Lung (tissue), 12 donors: Measurements from ENCODE around the gene POLE4. TPM values are rescaled to one million over a fixed set of nuclear protein-coding genes. Genes with fewer than 3 reads are reported as not detected.

Experiments
- ATAC-seq: fragments of 200-7000 bp; cut with Tn5 transposase; one replicate; pipeline ENCODE4 v1.9.1; 2020; ENCODE audit warnings: moderate number of reproducible peaks; ENCODE audit not compliant: insufficient read depth, low FRiP score
- DNase-seq, 3 donors: peaks; one replicate each; pipeline ENCODE4 v3.0.0-alpha.2; 2013 to 2017
- H3K27ac ChIP-seq, 2 donors: one replicate each; pipeline ENCODE4 v1.5.1; 2013; ENCODE audit warnings: mild to moderate bottlenecking in 2 of 2, moderate library complexity in 2 of 2, control low read depth in 1 of 2, inconsistent platforms in 1 of 2, low read depth in 1 of 2, low read length in 1 of 2
- H3K27me3 ChIP-seq, 3 donors: one replicate each; pipeline ENCODE4 v1.5.1; 2013; ENCODE audit warnings: low read length in 2 of 3; ENCODE audit not compliant: control insufficient read depth in 3 of 3, insufficient read depth in 3 of 3
- H3K36me3 ChIP-seq, 4 donors: one replicate each; pipeline ENCODE4 v1.5.1; 2013; ENCODE audit warnings: low read length in 4 of 4, mild to moderate bottlenecking in 1 of 4, moderate library complexity in 1 of 4; ENCODE audit not compliant: control insufficient read depth in 4 of 4, insufficient read depth in 4 of 4
- H3K4me1 ChIP-seq, 5 donors: one replicate each; pipeline ENCODE4 v1.5.1; 2013; ENCODE audit warnings: low read length in 5 of 5, mild to moderate bottlenecking in 2 of 5, moderate library complexity in 1 of 5; ENCODE audit not compliant: control insufficient read depth in 5 of 5, insufficient read depth in 5 of 5
- H3K4me3 ChIP-seq: one replicate; pipeline ENCODE4 v1.5.1; 2013; ENCODE audit warnings: mild to moderate bottlenecking, control low read depth, moderate library complexity
- H3K9ac ChIP-seq, 2 donors: one replicate each; pipeline ENCODE4 v1.5.1; 2013; ENCODE audit warnings: low read length in 2 of 2, control low read depth in 1 of 2; ENCODE audit not compliant: insufficient read depth in 1 of 2
- H3K9me3 ChIP-seq, 4 donors: one replicate each; pipeline ENCODE4 v1.5.1; 2013; ENCODE audit warnings: low read length in 3 of 4, mild to moderate bottlenecking in 1 of 4, moderate library complexity in 1 of 4; ENCODE audit not compliant: control insufficient read depth in 4 of 4, insufficient read depth in 3 of 4
- WGBS, 2 donors: extraction: QIAGEN DNeasy Blood & Tissue Kit; methylation state at CpG; one replicate each; pipeline ENCODE4 v1.1.7; 2013; 5-methylcytosine and 5-hydroxymethylcytosine counted together
- polyA plus RNA-seq, 2 donors: library from polyadenylated mRNA; stranded (reverse); fragments of 200-250 nt; gene quantifications; one replicate each; pipeline ENCODE4 v1.2.1, GENCODE V29; 2013
- total RNA-seq, 2 donors: library from RNA; depleted of rRNA in 1 of 2; stranded (reverse); fragments of >200 nt in 1 of 2; gene quantifications; one replicate each; pipeline ENCODE4 v1.2.1, GENCODE V29; 2014 to 2021
- TF ChIP-seq, protein P1 (sequence below): IDR thresholded peaks from 2 replicates; pipeline ENCODE4 v1.5.1; 2012; ENCODE audit warnings: mild to moderate bottlenecking; ENCODE audit errors: control extremely low read depth, extremely low read depth
- donor health status: control.
- donor health status: control.
- donor health status: Bipolar disorder and iron deficiency.
- donor health status: healthy.
- donor health status: DM: yes; HTN: yes; CAD: no.

Gene POLE4
- total and polyA plus RNA-seq, 4 donors: 18.7 to 87.9 (median 57.6) TPM

DNA sequence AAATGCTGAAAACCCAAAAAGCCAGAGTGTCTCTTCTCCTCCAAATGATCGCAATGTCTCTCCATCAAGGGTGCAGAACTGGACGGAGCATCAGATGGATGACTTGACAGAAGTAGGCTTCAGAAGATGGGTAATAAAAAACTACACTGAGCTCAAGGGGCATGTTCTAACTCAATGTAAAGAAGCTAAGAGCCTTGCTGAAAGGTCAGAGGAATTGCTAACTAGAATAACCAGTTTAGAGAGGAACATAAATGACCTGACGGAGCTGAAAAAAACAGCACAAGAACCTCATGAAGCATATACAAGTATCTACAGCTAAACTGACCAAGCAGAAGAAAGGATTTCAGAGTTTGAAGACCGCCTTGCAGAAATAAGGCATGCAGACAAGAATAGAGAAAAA lies 9.7 kb upstream of the POLE4 start:
- H3K4me3 ChIP-seq: no peak overlapping the region
- H3K4me1 ChIP-seq: no peaks in the 10 kb centered on the region
- no peak overlapping the region for H3K27ac ChIP-seq
- DNase-seq (no peak), ATAC-seq (no peak)
- no peaks in the 10 kb centered on the region for H3K27me3 ChIP-seq
- peaks cover 0 to 6% (median 0%) of the 10 kb centered on the region in 4 donors for H3K36me3 ChIP-seq
- no peak overlapping the region for H3K9ac ChIP-seq
- WGBS, 2 donors: 82 to 97% methylated on average over 4 of the region's 4 CpGs
- TF ChIP-seq, protein P1, sequence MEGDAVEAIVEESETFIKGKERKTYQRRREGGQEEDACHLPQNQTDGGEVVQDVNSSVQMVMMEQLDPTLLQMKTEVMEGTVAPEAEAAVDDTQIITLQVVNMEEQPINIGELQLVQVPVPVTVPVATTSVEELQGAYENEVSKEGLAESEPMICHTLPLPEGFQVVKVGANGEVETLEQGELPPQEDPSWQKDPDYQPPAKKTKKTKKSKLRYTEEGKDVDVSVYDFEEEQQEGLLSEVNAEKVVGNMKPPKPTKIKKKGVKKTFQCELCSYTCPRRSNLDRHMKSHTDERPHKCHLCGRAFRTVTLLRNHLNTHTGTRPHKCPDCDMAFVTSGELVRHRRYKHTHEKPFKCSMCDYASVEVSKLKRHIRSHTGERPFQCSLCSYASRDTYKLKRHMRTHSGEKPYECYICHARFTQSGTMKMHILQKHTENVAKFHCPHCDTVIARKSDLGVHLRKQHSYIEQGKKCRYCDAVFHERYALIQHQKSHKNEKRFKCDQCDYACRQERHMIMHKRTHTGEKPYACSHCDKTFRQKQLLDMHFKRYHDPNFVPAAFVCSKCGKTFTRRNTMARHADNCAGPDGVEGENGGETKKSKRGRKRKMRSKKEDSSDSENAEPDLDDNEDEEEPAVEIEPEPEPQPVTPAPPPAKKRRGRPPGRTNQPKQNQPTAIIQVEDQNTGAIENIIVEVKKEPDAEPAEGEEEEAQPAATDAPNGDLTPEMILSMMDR: no peak
- peaks cover 0 to 7% (median 5%) of the 10 kb centered on the region in 4 donors for H3K9me3 ChIP-seq

DNA sequence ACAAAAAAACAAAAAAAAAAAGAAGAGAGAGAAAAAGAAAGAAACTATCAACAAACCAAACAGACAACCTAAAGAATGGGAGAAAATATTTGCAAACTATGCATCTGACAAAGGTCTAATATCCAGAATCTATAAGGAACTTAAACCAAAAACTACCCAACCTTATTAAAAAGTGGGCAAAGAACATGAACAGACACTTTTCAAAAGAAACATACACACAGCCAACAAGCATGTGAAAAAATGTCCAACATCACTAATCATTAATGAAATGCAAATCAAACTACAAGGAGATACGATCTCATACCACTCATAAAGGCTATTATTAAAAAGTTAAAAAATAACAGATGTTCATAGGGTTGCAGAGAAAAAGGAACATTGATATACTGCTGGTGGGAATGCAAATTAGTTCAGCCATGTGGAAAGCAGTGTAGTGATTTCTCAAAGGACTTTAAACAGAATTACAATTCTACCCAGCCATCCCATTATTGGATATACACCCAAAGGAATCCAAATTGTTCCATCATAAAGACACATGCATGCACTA lies 7.2 kb upstream of the POLE4 start:
- Histone ChIP-seq H3K4me3 (no peak overlapping the region), H3K9me3 (peaks cover 0 to 7% (median 5%) of the 10 kb centered on the region in 4 donors), H3K27ac (no peak overlapping the region), H3K4me1 (no peaks in the 10 kb centered on the region), H3K36me3 (peaks cover 0 to 6% (median 0%) of the 10 kb centered on the region in 4 donors), H3K9ac (no peak overlapping the region), H3K27me3 (no peaks in the 10 kb centered on the region)
- TF ChIP-seq, protein P1: no peak
- WGBS, 2 donors: 73 to 90% methylated on average over 1 of the region's 1 CpG
- DNase-seq (no peak), ATAC-seq (no peak)

DNA sequence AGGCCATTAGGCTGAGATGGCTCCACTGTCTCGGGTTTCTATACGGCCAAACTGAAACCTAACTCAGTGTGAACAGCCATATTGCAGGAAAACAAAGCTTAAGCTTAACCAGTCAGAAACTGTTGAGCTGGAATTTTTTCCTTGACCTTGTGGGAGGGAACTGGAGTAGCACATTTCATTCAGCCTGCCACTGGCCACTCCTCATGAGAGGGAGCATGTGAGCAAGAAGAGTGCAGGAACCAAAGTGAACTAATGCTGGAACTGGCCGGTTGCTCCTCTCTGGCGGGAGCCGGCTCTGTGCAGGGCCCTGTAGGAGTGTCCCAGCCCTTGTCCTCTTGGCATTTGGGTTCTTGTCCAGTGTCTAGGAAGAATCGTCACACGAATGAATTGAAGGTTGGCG lies 5.9 kb upstream of the POLE4 start:
- peaks cover 0 to 6% (median 0%) of the 10 kb centered on the region in 4 donors for H3K36me3 ChIP-seq
- ATAC-seq: no peak
- no peaks in the 10 kb centered on the region for H3K27me3 ChIP-seq
- H3K9me3 ChIP-seq: peaks cover 0 to 7% (median 5%) of the 10 kb centered on the region in 4 donors
- H3K4me3 ChIP-seq: no peak overlapping the region
- TF ChIP-seq, protein P1: no peak
- no peak for DNase-seq
- no peak overlapping the region for H3K27ac ChIP-seq
- H3K4me1 ChIP-seq: no peaks in the 10 kb centered on the region
- H3K9ac ChIP-seq: no peak overlapping the region
- 97 to 98% methylated on average over 8 of the region's 8 CpGs for WGBS, 2 donors
